ENCODE measurements around the gene UGT1A8.

UGT1A8 gene

GRCh38 chr2:233779722-233780121 is 162.3 kb downstream of the UGT1A8 start:
- no peaks in the 10 kb centered on the region; a peak in 2 of 22 replicates for H3K36me3 ChIP-seq
- no peak overlapping the region for H3K27ac ChIP-seq
- no peak overlapping the region for H3K4me2 ChIP-seq
- H3K9ac ChIP-seq, result no peak overlapping the region
- H3K9me3 ChIP-seq (replicated peaks in 1 of 11), result peaks cover 31 to 66% (median 54%) of the 10 kb centered on the region in 11 experiments
- no peak overlapping the region for H3K4me3 ChIP-seq
- H4K20me1 ChIP-seq, result no peaks in the 10 kb centered on the region
- no peak for TF ChIP-seq Cebpa-rat (IDR thresholded peaks at IDR 0.05)
- H3K27me3 ChIP-seq, result no peaks in the 10 kb centered on the region
- H3K4me1 ChIP-seq, result peaks cover 0 to 3% (median 0%) of the 10 kb centered on the region in 10 experiments; a peak in 7 of 20 replicates

- TF ChIP-seq Cebpa-rat (IDR thresholded peaks at IDR 0.05), result no peak
- H4K20me1 ChIP-seq, result no peaks in the 10 kb centered on the region
- no peaks in the 10 kb centered on the region for H3K27me3 ChIP-seq
- no peaks in the 10 kb centered on the region for H3K36me3 ChIP-seq
- H3K4me1 ChIP-seq, result peaks cover 0 to 14% (median 4%) of the 10 kb centered on the region in 10 experiments; a peak in 9 of 20 replicates
- peaks cover 29 to 68% (median 55%) of the 10 kb centered on the region in 11 experiments for H3K9me3 ChIP-seq (replicated peaks in 1 of 11)
- H3K4me2 ChIP-seq, result no peak overlapping the region
- no peak overlapping the region for H3K27ac ChIP-seq
- H3K4me3 ChIP-seq, result no peak overlapping the region
- H3K9ac ChIP-seq, result no peak overlapping the region
These were observed 163.3 kb downstream of the UGT1A8 start for GRCh38 chr2:233780771-233781170.

GRCh38 chr2:233789554-233789953 is 172.1 kb downstream of the UGT1A8 start:
- Histone ChIP-seq H4K20me1 (no peaks in the 10 kb centered on the region), H3K9ac (no peak overlapping the region), H3K36me3 (no peaks in the 10 kb centered on the region), H3K9me3 (replicated peaks in 1 of 11) (peaks cover 19 to 42% (median 27%) of the 10 kb centered on the region in 11 experiments), H3K4me3 (no peak overlapping the region), H3K27me3 (no peaks in the 10 kb centered on the region), H3K4me2 (no peak overlapping the region), H3K4me1 (peaks cover 0 to 18% (median 4%) of the 10 kb centered on the region in 10 experiments; a peak in 9 of 20 replicates), H3K27ac (no peak overlapping the region)
- TF ChIP-seq Cebpa-rat (IDR thresholded peaks at IDR 0.05), result no peak

- H3K9ac ChIP-seq, result no peak overlapping the region
- H3K4me3 ChIP-seq, result no peak overlapping the region
- H3K4me2 ChIP-seq, result no peak overlapping the region
- no peaks in the 10 kb centered on the region for H3K27me3 ChIP-seq
- H3K4me1 ChIP-seq, result peaks cover 0 to 6% (median 0%) of the 10 kb centered on the region in 10 experiments; a peak in 1 of 20 replicates
- no peaks in the 10 kb centered on the region for H4K20me1 ChIP-seq
- H3K9me3 ChIP-seq (replicated peaks in 1 of 11), result peaks cover 4 to 26% (median 15%) of the 10 kb centered on the region in 11 experiments
- no peak overlapping the region for H3K27ac ChIP-seq
- no peak for TF ChIP-seq Cebpa-rat (IDR thresholded peaks at IDR 0.05)
- H3K36me3 ChIP-seq, result no peaks in the 10 kb centered on the region
These were observed 173.9 kb downstream of the UGT1A8 start for GRCh38 chr2:233791151-233791882.

GRCh38 chr2:233791883-233792329 is 174.5 kb downstream of the UGT1A8 start:
- Histone ChIP-seq H3K4me3 (no peak overlapping the region), H4K20me1 (no peaks in the 10 kb centered on the region), H3K9me3 (replicated peaks in 1 of 11) (peaks cover 0 to 20% (median 11%) of the 10 kb centered on the region in 11 experiments; a peak in 15 of 22 replicates), H3K27me3 (no peaks in the 10 kb centered on the region), H3K4me2 (no peak overlapping the region), H3K27ac (no peak overlapping the region), H3K36me3 (no peaks in the 10 kb centered on the region), H3K4me1 (peaks cover 0 to 6% (median 0%) of the 10 kb centered on the region in 10 experiments; a peak in 1 of 20 replicates), H3K9ac (no peak overlapping the region)
- no peak for TF ChIP-seq Cebpa-rat (IDR thresholded peaks at IDR 0.05)

- Histone ChIP-seq H4K20me1 (no peaks in the 10 kb centered on the region), H3K4me1 (peaks cover 0 to 6% (median 0%) of the 10 kb centered on the region in 10 experiments; a peak in 1 of 20 replicates), H3K9me3 (replicated peaks in 1 of 11) (peaks cover 0 to 18% (median 11%) of the 10 kb centered on the region in 11 experiments; a peak in 10 of 22 replicates), H3K9ac (no peak overlapping the region), H3K4me2 (no peak overlapping the region), H3K27ac (no peak overlapping the region), H3K36me3 (no peaks in the 10 kb centered on the region), H3K4me3 (no peak overlapping the region), H3K27me3 (no peaks in the 10 kb centered on the region)
- no peak for TF ChIP-seq Cebpa-rat (IDR thresholded peaks at IDR 0.05)
These were observed 175.3 kb downstream of the UGT1A8 start for GRCh38 chr2:233792720-233793119.

GRCh38 chr2:233793465-233794127 is 176.2 kb downstream of the UGT1A8 start:
- Histone ChIP-seq H4K20me1 (no peaks in the 10 kb centered on the region), H3K4me1 (peaks cover 0 to 6% (median 0%) of the 10 kb centered on the region in 10 experiments; a peak in 1 of 20 replicates), H3K4me3 (no peak overlapping the region), H3K36me3 (no peaks in the 10 kb centered on the region), H3K4me2 (no peak overlapping the region), H3K9ac (no peak overlapping the region), H3K27me3 (no peaks in the 10 kb centered on the region), H3K27ac (no peak overlapping the region), H3K9me3 (replicated peaks in 1 of 11) (peaks cover 0 to 15% (median 10%) of the 10 kb centered on the region in 11 experiments; a peak in 10 of 22 replicates)
- TF ChIP-seq Cebpa-rat (IDR thresholded peaks at IDR 0.05), result no peak

GRCh38 chr2:233794128-233794658 is 176.8 kb downstream of the UGT1A8 start:
- Histone ChIP-seq H3K27me3 (no peaks in the 10 kb centered on the region), H3K4me3 (no peak overlapping the region), H3K9me3 (replicated peaks in 1 of 11) (peaks cover 0 to 9% (median 7%) of the 10 kb centered on the region in 11 experiments; a peak in 10 of 22 replicates), H3K4me1 (peaks cover 0 to 6% (median 0%) of the 10 kb centered on the region in 10 experiments; a peak in 1 of 20 replicates), H3K36me3 (no peaks in the 10 kb centered on the region), H3K4me2 (no peak overlapping the region), H3K27ac (no peak overlapping the region), H4K20me1 (no peaks in the 10 kb centered on the region), H3K9ac (no peak overlapping the region)
- no peak for TF ChIP-seq Cebpa-rat (IDR thresholded peaks at IDR 0.05)

GRCh38 chr2:233795735-233796171 is 178.3 kb downstream of the UGT1A8 start:
- Histone ChIP-seq H3K9ac (no peak overlapping the region), H3K27me3 (no peaks in the 10 kb centered on the region), H3K27ac (no peak overlapping the region)

More at GRCh38 chr2:233795735-233796171, 178.3 kb downstream of the UGT1A8 start:
- no peaks in the 10 kb centered on the region; a peak in 1 of 22 replicates for H3K9me3 ChIP-seq (replicated peaks in 1 of 11)
- no peaks in the 10 kb centered on the region for H4K20me1 ChIP-seq
- no peaks in the 10 kb centered on the region for H3K4me1 ChIP-seq
- H3K36me3 ChIP-seq, result no peaks in the 10 kb centered on the region
- H3K4me2 ChIP-seq, result no peak overlapping the region
- no peak for TF ChIP-seq Cebpa-rat (IDR thresholded peaks at IDR 0.05)
- H3K4me3 ChIP-seq, result no peak overlapping the region
